H1 (cell line): Measurements from ENCODE around the gene ALDH1A3.
A peak's percentile ranks its signal among the peaks of the same experiment; 100 is the strongest.

ENCODE experiments used
- ASH2L ChIP-seq: fragments of 200-600, 300-600 bp; sonication (generic); IDR thresholded peaks from one replicate; pipeline ENCODE4 v1.7.1; 2017; ENCODE audit warnings: low read length
- ATF3 ChIP-seq: IDR thresholded peaks from 2 replicates; pipeline ENCODE4 v1.6.1; 2011; ENCODE audit warnings: low read depth, mild to moderate bottlenecking, low read length; ENCODE audit not compliant: insufficient read depth
- CTCF ChIP-seq, 3 experiments: IDR thresholded peaks; 1 replicate in 2 of 3; 2 replicates in 1 of 3; pipeline versions ENCODE4 v1.5.1 to v1.6.1; 2011; ENCODE audit warnings: low read length in 3 of 3, mild to moderate bottlenecking in 3 of 3, inconsistent platforms in 2 of 3, low read depth in 1 of 3, moderate library complexity in 1 of 3; ENCODE audit not compliant: insufficient read depth in 1 of 3; ENCODE audit errors: control extremely low read depth in 1 of 3
- EP300 ChIP-seq, 2 experiments: IDR thresholded peaks; 1 replicate in 1 of 2; 2 replicates in 1 of 2; pipeline ENCODE4 v1.6.1; 2011 to 2012; ENCODE audit warnings: low read depth in 2 of 2, low read length in 2 of 2, mild to moderate bottlenecking in 2 of 2, borderline replicate concordance in 1 of 2, inconsistent platforms in 1 of 2, moderate library complexity in 1 of 2
- GABPA ChIP-seq: IDR thresholded peaks from 2 replicates; pipeline ENCODE4 v1.6.1; 2011; ENCODE audit warnings: mild to moderate bottlenecking, low read length, moderate library complexity, borderline replicate concordance; ENCODE audit not compliant: insufficient read depth
- KDM5A ChIP-seq: fragments of 200-600 bp; IDR thresholded peaks from 2 replicates; pipeline ENCODE4 v1.7.1; 2012; ENCODE audit warnings: mild to moderate bottlenecking, low read length, inconsistent platforms, mixed read lengths
- MAX ChIP-seq: IDR thresholded peaks from 2 replicates; pipeline ENCODE4 v1.6.1; 2012; ENCODE audit warnings: inconsistent platforms
- RAD21 ChIP-seq, 2 experiments: IDR thresholded peaks in 1 of 2; conservative IDR thresholded peaks in 1 of 2; 2 replicates each; pipeline ENCODE4 v1.6.1; 2011; ENCODE audit warnings: low read depth in 2 of 2, low read length in 2 of 2, improper control_type of control experiment in 1 of 2, inconsistent platforms in 1 of 2, mild to moderate bottlenecking in 1 of 2, moderate library complexity in 1 of 2
- RFX5 ChIP-seq: IDR thresholded peaks from 2 replicates; pipeline ENCODE4 v1.6.1; 2011; ENCODE audit warnings: low read depth, low read length, improper control_type of control experiment, borderline replicate concordance
- SIN3A ChIP-seq, 2 experiments: IDR thresholded peaks in 1 of 2; conservative IDR thresholded peaks in 1 of 2; 2 replicates each; pipeline ENCODE4 v1.6.1; 2011 to 2012; ENCODE audit warnings: low read length in 2 of 2, improper control_type of control experiment in 1 of 2, low read depth in 1 of 2, mild to moderate bottlenecking in 1 of 2
- SIRT6 ChIP-seq: IDR thresholded peaks from one replicate; pipeline ENCODE4 v1.7.1; 2012; ENCODE audit warnings: low read length, inconsistent platforms
- SP2 ChIP-seq: IDR thresholded peaks from 2 replicates; pipeline ENCODE4 v1.6.1; 2012; ENCODE audit warnings: mild to moderate bottlenecking, low read length, inconsistent platforms
- TAF1 ChIP-seq: IDR thresholded peaks from 2 replicates; pipeline ENCODE4 v1.6.1; 2011; ENCODE audit warnings: mild to moderate bottlenecking, low read depth, low read length
- TCF12 ChIP-seq: IDR thresholded peaks from 2 replicates; pipeline ENCODE4 v1.6.1; 2011; ENCODE audit warnings: low read depth, mild to moderate bottlenecking, low read length

- TF ChIP-seq RAD21 (IDR thresholded peaks at IDR 0.05 in 1 of 2, conservative IDR thresholded peaks at IDR 0.05 in 1 of 2; ENCODE audit: low read depth in 2 of 2, low read length in 2 of 2), result peak; percentile 38 to 67
- TF ChIP-seq CTCF (IDR thresholded peaks at IDR 0.05; ENCODE audit: control extremely low read depth in 1 of 3, insufficient read depth in 1 of 3, low read depth in 1 of 3, low read length in 3 of 3), result peak in 2 of 3 experiments; percentile 31 to 43; a peak in 2 of 4 replicates
- TF ChIP-seq EP300 (IDR thresholded peaks at IDR 0.05; ENCODE audit: borderline replicate concordance in 1 of 2, low read depth in 2 of 2, low read length in 2 of 2), result no peak
- TF ChIP-seq ASH2L, result no peak
- TF ChIP-seq SP2, result no peak
- TF ChIP-seq ATF3, result no peak
- TF ChIP-seq RFX5, result no peak
- no peak for TF ChIP-seq TAF1
- no peak for TF ChIP-seq SIN3A (conservative IDR thresholded peaks at IDR 0.05 in 1 of 2, IDR thresholded peaks at IDR 0.05 in 1 of 2; ENCODE audit: low read depth in 1 of 2, low read length in 2 of 2)
- TF ChIP-seq TCF12, result no peak
- TF ChIP-seq GABPA, result no peak
- TF ChIP-seq KDM5A, result no peak
- no peak for TF ChIP-seq SIRT6
- TF ChIP-seq MAX, result no peak
These were observed 26.2 kb downstream of the ALDH1A3 start for GRCh38 chr15:100905850-100906249.
